ENCODE results near the gene CA5B.
"Not testable (repeated sequence)": the region's sequence is repeated elsewhere in the genome, so short reads cannot be mapped to it uniquely, and the experiment has no call there.

The CA5B gene

DNA sequence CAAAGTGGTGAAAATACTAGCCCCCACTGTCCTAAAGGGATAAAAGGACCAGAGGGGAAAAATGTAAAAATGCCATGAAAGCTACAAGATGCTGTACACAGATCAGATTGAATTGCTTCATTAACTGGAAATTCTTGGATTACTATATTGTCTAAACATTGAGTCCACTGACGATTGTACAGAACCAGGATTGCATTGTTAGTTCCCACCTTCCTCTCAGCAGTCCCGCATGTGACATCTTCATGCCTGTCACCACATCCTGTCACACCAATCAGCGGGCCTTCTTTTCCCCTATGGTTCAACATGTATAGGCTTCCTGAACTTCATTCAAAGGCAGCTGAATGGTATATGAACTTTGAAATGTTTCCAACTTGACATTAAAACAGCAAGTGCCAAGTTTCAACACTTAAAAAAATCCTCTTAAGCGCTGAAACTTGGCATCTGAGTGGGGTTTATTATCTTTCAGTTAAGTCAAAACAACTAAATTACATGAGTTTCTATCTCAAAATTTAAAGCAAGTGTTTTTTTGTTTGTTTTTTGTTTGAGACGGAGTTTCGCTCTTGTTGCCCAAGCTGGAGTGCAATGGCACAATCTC lies 76.8 kb downstream of the CA5B start:
- no peak for DNase-seq (ENCODE audit: low spot score)

- DNase-seq (ENCODE audit: low spot score): peak; percentile 54
These were observed 77.8 kb downstream of the CA5B start for GRCh38 chrX:15815779-15816437.

- no peak for DNase-seq (ENCODE audit: low spot score)
These were observed 78.4 kb downstream of the CA5B start for GRCh38 chrX:15816438-15816809.

DNA sequence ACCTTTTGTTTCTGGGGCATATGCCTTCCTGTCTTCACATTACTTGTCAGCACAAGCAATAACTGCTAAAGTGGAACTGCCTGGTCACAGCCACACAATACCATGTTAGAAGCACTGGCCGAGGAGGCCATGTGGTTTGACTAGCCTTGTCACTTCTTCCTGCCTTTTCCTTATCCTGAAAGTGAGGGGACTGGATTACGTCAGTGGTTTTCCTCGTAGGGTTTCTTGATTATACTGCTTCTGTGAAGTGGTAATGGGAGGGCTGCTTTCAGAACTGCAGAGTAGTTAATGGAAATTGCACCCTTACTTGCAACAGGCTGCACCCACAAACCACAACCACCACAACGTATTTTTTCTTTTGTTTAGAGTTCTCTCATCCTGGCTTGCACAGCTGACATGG lies 78.8 kb downstream of the CA5B start:
- no peak for DNase-seq (ENCODE audit: low spot score)

DNA sequence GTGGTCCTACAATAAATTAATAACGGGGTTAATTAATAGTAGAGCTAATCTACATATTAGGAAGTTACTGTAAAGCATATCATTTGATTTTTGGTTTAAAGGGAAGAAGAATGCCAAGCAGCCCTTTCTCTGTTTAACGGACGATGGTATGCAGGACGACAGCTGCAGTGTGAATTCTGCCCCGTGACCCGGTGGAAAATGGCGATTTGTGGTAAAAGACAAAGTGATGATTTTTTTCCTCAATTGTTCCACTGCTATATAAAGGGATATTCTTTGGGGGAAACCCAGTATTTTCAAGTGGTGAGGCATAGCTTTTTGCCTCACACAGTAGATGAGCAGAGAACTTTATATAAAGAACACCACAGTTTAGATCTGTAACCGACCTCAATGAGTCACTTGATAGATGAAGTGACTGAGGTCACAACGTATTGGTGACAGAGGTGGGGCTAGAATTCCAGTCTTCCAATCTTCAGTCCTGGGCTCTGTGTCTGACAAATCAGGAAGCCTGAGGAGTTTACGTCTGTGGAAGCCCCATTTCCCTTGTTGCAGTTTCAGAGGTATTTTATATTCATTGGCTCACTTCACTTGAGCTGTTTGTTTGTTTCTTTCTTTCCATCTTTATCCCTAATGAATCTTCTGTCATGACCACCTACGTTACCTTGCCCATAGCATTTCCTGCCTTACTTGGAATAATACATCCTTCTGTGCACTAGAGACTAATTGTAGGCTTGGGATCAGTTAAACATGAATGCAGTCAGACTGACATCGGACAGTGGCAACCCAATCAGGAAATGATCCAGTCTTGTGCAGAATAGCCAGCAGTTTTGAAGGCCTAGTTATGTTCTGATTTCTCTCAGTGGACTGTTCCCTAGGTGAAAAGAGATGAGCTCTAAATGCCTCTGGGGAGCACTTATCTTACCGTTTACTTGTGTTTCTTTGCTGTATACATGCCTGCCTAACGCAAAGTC lies 82.3 kb downstream of the CA5B start:
- DNase-seq (ENCODE audit: low spot score): no peak

GRCh38 chrX:15822922-15823321 lies 84.9 kb downstream of the CA5B start:
- no peak for DNase-seq (ENCODE audit: low spot score)

DNA sequence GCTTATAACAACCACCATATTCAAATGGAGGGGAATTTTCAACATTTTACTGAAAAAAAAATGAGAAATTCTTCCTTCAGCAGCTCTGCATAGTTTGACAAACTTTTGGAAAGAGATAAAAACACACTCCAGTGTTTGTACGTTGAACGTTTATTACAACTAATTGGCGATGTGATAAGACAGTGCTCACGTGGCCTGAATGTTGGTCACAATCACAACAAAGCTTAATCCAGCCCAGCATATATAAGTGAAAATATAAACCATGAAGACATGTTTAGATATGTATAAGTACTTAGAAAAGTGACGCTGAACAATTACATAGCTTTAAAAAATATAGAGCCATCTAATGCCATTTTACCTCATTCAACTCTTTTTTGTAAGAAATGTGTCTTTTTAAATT lies 87.9 kb downstream of the CA5B start:
- no peak for DNase-seq (ENCODE audit: low spot score)

GRCh38 chrX:15829217-15829616 lies 91.1 kb downstream of the CA5B start:
- DNase-seq (ENCODE audit: low spot score): no peak

DNA sequence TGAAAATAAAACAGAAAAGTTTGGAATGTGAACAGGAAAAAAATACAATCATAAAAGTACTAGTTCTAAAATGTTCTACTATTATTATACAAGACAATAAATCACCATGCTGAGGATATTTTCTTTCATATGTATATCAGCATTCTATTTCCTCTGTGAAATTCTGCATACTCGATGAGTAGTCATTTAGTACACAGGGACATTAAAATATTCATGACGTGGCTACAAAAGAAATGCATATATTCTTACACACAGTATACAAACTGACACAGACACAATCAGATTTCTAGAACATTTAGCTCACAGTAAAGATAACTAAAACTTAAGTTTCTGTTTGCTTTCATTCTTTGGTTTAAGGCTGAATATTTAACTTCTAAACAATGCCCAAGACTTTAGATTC lies 93.3 kb downstream of the CA5B start:
- not testable (repeated sequence) for DNase-seq (ENCODE audit: low spot score)

DNA sequence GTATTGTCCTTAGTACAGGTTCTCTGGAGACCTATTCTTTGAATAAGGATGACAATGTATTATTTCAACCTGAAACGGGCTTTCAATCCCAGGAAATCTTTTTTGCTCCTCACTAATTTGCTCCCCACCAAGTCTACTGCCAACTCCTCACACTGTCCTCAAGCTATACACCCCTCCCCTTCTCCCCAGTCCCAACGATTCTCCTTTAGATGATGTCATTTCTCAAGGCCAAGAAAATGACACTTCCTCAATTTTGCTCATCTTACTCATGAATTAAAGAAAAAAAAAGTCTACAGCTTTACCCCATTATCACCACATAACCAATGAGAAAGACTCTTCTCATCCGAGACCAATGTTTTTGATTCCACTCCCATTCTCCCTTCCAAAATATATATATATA lies 96.0 kb downstream of the CA5B start:
- DNase-seq (ENCODE audit: low spot score): no peak

- DNase-seq (ENCODE audit: low spot score): no peak
These were observed 96.9 kb downstream of the CA5B start for GRCh38 chrX:15834827-15835595.
